ENCODE results near the gene ELAPOR2. TPM values are rescaled to one million over a fixed set of nuclear protein-coding genes. Genes with fewer than 3 reads are reported as not detected.

ELAPOR2 gene
- total RNA-seq, 1 experiment from 2014 or later = not detected

GRCh38 chr7:87094322-87094721 lies 34.9 kb upstream of the ELAPOR2 start:
- Histone ChIP-seq H3K9me3 (ENCODE audit: low read depth, low read length, poor library complexity, severe bottlenecking) (no peaks in the 10 kb centered on the region), H3K4me1 (ENCODE audit: insufficient read depth, low read length, poor library complexity, severe bottlenecking) (no peaks in the 10 kb centered on the region), H3K27ac (ENCODE audit: low read depth, low read length, poor library complexity, severe bottlenecking) (no peak overlapping the region), H3K27me3 (replicated peaks; ENCODE audit: insufficient read depth, low read depth, low read length, poor library complexity) (no peaks in the 10 kb centered on the region), H3K4me3 (ENCODE audit: low read depth, low read length, poor library complexity, severe bottlenecking) (no peak overlapping the region), H3K36me3 (ENCODE audit: insufficient read depth, low read length, poor library complexity, severe bottlenecking) (no peaks in the 10 kb centered on the region)
- no peak for TF ChIP-seq CTCF (conservative IDR thresholded peaks at IDR 0.05; ENCODE audit: low read depth, low read length)
- TF ChIP-seq EZH2 (IDR thresholded peaks at IDR 0.05; ENCODE audit: borderline replicate concordance, low read depth, low read length, poor library complexity, severe bottlenecking) = no peak
- POLR2A ChIA-PET (ENCODE audit: low non-redundant PET) = no interaction called here
- BruUV-seq (replicated peaks) = no TSS peak
- DNase-seq (ENCODE audit: low spot score) = no peak
- CTCF ChIA-PET = no interaction called here
- intact Hi-C loops (cut with micrococcal nuclease; ENCODE audit: unreplicated experiment) = no loop called here

- no peak for TF ChIP-seq EZH2 (IDR thresholded peaks at IDR 0.05; ENCODE audit: borderline replicate concordance, low read depth, low read length, poor library complexity, severe bottlenecking)
- TF ChIP-seq CTCF (conservative IDR thresholded peaks at IDR 0.05; ENCODE audit: low read depth, low read length) = no peak
- intact Hi-C loops (cut with micrococcal nuclease; ENCODE audit: unreplicated experiment) = no loop called here
- H3K36me3 ChIP-seq (ENCODE audit: insufficient read depth, low read length, poor library complexity, severe bottlenecking) = no peaks in the 10 kb centered on the region
- no peak overlapping the region for H3K27ac ChIP-seq (ENCODE audit: low read depth, low read length, poor library complexity, severe bottlenecking)
- no peaks in the 10 kb centered on the region for H3K4me1 ChIP-seq (ENCODE audit: insufficient read depth, low read length, poor library complexity, severe bottlenecking)
- H3K27me3 ChIP-seq (replicated peaks; ENCODE audit: insufficient read depth, low read depth, low read length, poor library complexity) = no peaks in the 10 kb centered on the region
- ChIA-PET POLR2A (ENCODE audit: low non-redundant PET) (no interaction called here), CTCF (no interaction called here)
- no peaks in the 10 kb centered on the region for H3K9me3 ChIP-seq (ENCODE audit: low read depth, low read length, poor library complexity, severe bottlenecking)
- H3K4me3 ChIP-seq (ENCODE audit: low read depth, low read length, poor library complexity, severe bottlenecking) = no peak overlapping the region
- no peak for DNase-seq (ENCODE audit: low spot score)
- no TSS peak for BruUV-seq (replicated peaks)
Observed at GRCh38 chr7:87092568-87093091, 33.2 kb upstream of the ELAPOR2 start.

GRCh38 chr7:87091487-87092066 lies 32.1 kb upstream of the ELAPOR2 start:
- BruUV-seq (replicated peaks) = no TSS peak
- Histone ChIP-seq H3K27me3 (replicated peaks; ENCODE audit: insufficient read depth, low read depth, low read length, poor library complexity) (no peaks in the 10 kb centered on the region), H3K27ac (ENCODE audit: low read depth, low read length, poor library complexity, severe bottlenecking) (no peak overlapping the region), H3K9me3 (ENCODE audit: low read depth, low read length, poor library complexity, severe bottlenecking) (no peaks in the 10 kb centered on the region), H3K4me1 (ENCODE audit: insufficient read depth, low read length, poor library complexity, severe bottlenecking) (no peaks in the 10 kb centered on the region), H3K4me3 (ENCODE audit: low read depth, low read length, poor library complexity, severe bottlenecking) (no peak overlapping the region), H3K36me3 (ENCODE audit: insufficient read depth, low read length, poor library complexity, severe bottlenecking) (no peaks in the 10 kb centered on the region)
- ChIA-PET CTCF (no interaction called here), POLR2A (ENCODE audit: low non-redundant PET) (no interaction called here)
- intact Hi-C loops (cut with micrococcal nuclease; ENCODE audit: unreplicated experiment) = no loop called here
- DNase-seq (ENCODE audit: low spot score) = no peak
- TF ChIP-seq EZH2 (IDR thresholded peaks at IDR 0.05; ENCODE audit: borderline replicate concordance, low read depth, low read length, poor library complexity, severe bottlenecking) (no peak), CTCF (conservative IDR thresholded peaks at IDR 0.05; ENCODE audit: low read depth, low read length) (no peak)
